H1 (cell line): Measurements from ENCODE around the gene GTSF1L. TPM values are rescaled to one million over a fixed set of nuclear protein-coding genes. Genes with fewer than 3 reads are reported as not detected.

Experiments
- CTCF ChIA-PET: fragments of 300-600 bp; sonication (Branson Sonifier 250); formaldehyde crosslinking; loops from one replicate; lab custom pipeline; 2021; ENCODE audit not compliant: partially characterized antibody; lab: Charles Lee
- POLR2A ChIA-PET: fragments of 300-600 bp; sonication (Branson Sonifier 250); formaldehyde crosslinking; loops from one replicate; lab custom pipeline; 2021; ENCODE audit warnings: inconsistent platforms; ENCODE audit not compliant: partially characterized antibody; lab: Charles Lee
- DNase-seq, 2 experiments: peaks; one replicate each; pipeline versions ENCODE4 v3.0.0 to v3.0.0-alpha.2; 2010 to 2022; ENCODE audit warnings: low spot score in 2 of 2, low read depth in 1 of 2, mixed read lengths in 1 of 2
- FAIRE-seq: peaks from 2 replicates; lab custom pipeline; 2011; peaks lifted over from hg19 to GRCh38; lab: Jason Lieb, UNC
- H2AFZ ChIP-seq: 2 replicates; pipeline ENCODE4 v1.8.1; 2012; ENCODE audit warnings: low read length, inconsistent platforms
- H2AK5ac ChIP-seq: 2 replicates; pipeline ENCODE4 v1.6.1; 2013; ENCODE audit warnings: low read depth, low read length
- H2BK120ac ChIP-seq: replicated peaks from 2 replicates; pipeline ENCODE3; 2013; ENCODE audit warnings: low read depth, low read length, inconsistent platforms
- H2BK12ac ChIP-seq: 2 replicates; pipeline ENCODE4 v1.6.1; 2013; ENCODE audit warnings: low read depth, low read length
- H2BK15ac ChIP-seq: 2 replicates; pipeline ENCODE4 v1.6.1; 2013; ENCODE audit warnings: low read length
- H2BK20ac ChIP-seq: 2 replicates; pipeline ENCODE4 v1.6.1; 2013; ENCODE audit warnings: low read length
- H2BK5ac ChIP-seq: 2 replicates; pipeline ENCODE4 v1.6.1; 2013; ENCODE audit warnings: low read depth, low read length
- H3K14ac ChIP-seq: 2 replicates; pipeline ENCODE4 v1.6.1; 2013; ENCODE audit warnings: inconsistent platforms; ENCODE audit not compliant: insufficient read length
- H3K18ac ChIP-seq: 2 replicates; pipeline ENCODE4 v1.6.1; 2013; ENCODE audit warnings: low read length; ENCODE audit errors: extremely low read depth
- H3K23ac ChIP-seq: 2 replicates; pipeline ENCODE4 v1.6.1; 2013; ENCODE audit warnings: inconsistent platforms; ENCODE audit not compliant: insufficient read length
- H3K23me2 ChIP-seq: 2 replicates; pipeline ENCODE4 v1.6.1; 2013; ENCODE audit warnings: low read depth, low read length
- H3K27ac ChIP-seq: 2 replicates; pipeline ENCODE4 v1.6.1; 2011; ENCODE audit warnings: low read depth, low read length, inconsistent platforms
- H3K27me3 ChIP-seq, 4 experiments: replicated peaks in 1 of 4; 1 replicate in 1 of 4; 2 replicates in 3 of 4; pipeline versions ENCODE4 v1.6.1 to v1.8.1; 2011 to 2013; ENCODE audit warnings: low read length in 3 of 4, mild to moderate bottlenecking in 3 of 4, inconsistent platforms in 2 of 4, mixed read lengths in 2 of 4, moderate library complexity in 1 of 4; ENCODE audit not compliant: control insufficient read depth in 3 of 4, insufficient read depth in 3 of 4; ENCODE audit errors: extremely low read depth in 1 of 4
- H3K36me3 ChIP-seq, 4 experiments: 2 replicates each; pipeline versions ENCODE4 v1.6.1 to v1.8.1; 2011 to 2013; ENCODE audit warnings: mild to moderate bottlenecking in 4 of 4, low read length in 3 of 4, moderate library complexity in 2 of 4, control low read depth in 1 of 4, inconsistent platforms in 1 of 4; ENCODE audit not compliant: insufficient read depth in 4 of 4, control insufficient read depth in 2 of 4
- H3K4ac ChIP-seq: replicated peaks from 2 replicates; pipeline ENCODE3; 2013; ENCODE audit warnings: low read length, low read depth, mixed read lengths, inconsistent platforms; ENCODE audit not compliant: insufficient read length
- H3K4me1 ChIP-seq, 4 experiments: replicated peaks in 1 of 4; 1 replicate in 1 of 4; 2 replicates in 3 of 4; pipeline versions ENCODE4 v1.6.1 to v1.8.1; 2011 to 2013; ENCODE audit warnings: low read length in 3 of 4, inconsistent platforms in 2 of 4, mixed read lengths in 1 of 4; ENCODE audit not compliant: insufficient read depth in 4 of 4, control insufficient read depth in 3 of 4
- H3K4me2 ChIP-seq, 2 experiments: 2 replicates each; pipeline versions ENCODE4 v1.6.1 to v1.8.1; 2011 to 2013; ENCODE audit warnings: low read depth in 2 of 2, low read length in 2 of 2, control low read depth in 1 of 2, inconsistent platforms in 1 of 2, mild to moderate bottlenecking in 1 of 2; ENCODE audit not compliant: insufficient read depth in 1 of 2
- H3K4me3 ChIP-seq, 4 experiments: fragments of 200-600, 300-600 bp in 1 of 4; sonication (generic), shearing (Covaris generic), sonication (Bioruptor Twin) in 1 of 4; 2 replicates each; pipeline versions ENCODE4 v1.5.1 to v1.8.1; 2011 to 2016; ENCODE audit warnings: low read length in 4 of 4, low read depth in 3 of 4, control low read depth in 2 of 4, inconsistent platforms in 2 of 4, mild to moderate bottlenecking in 2 of 4, mixed read lengths in 1 of 4, moderate library complexity in 1 of 4; ENCODE audit not compliant: insufficient read depth in 2 of 4; ENCODE audit errors: extremely low read depth in 1 of 4
- H3K56ac ChIP-seq: replicated peaks from 2 replicates; pipeline ENCODE3; 2013; ENCODE audit warnings: low read depth, mild to moderate bottlenecking, mixed read lengths, low read length, inconsistent platforms; ENCODE audit not compliant: insufficient read length
- H3K79me1 ChIP-seq: 2 replicates; pipeline ENCODE4 v1.6.1; 2013; ENCODE audit warnings: low read depth, low read length, control low read depth
- H3K79me2 ChIP-seq, 2 experiments: 2 replicates each; pipeline versions ENCODE4 v1.6.1 to v1.8.1; 2012 to 2013; ENCODE audit warnings: low read length in 2 of 2, mild to moderate bottlenecking in 2 of 2, inconsistent platforms in 1 of 2; ENCODE audit not compliant: insufficient read depth in 2 of 2, control insufficient read depth in 1 of 2
- H3K9ac ChIP-seq, 4 experiments: replicated peaks in 1 of 4; 1 replicate in 1 of 4; 2 replicates in 3 of 4; pipeline versions ENCODE4 v1.6.1 to v1.8.1; 2011 to 2013; ENCODE audit warnings: low read depth in 3 of 4, low read length in 3 of 4, control low read depth in 2 of 4, mild to moderate bottlenecking in 2 of 4, moderate library complexity in 2 of 4, inconsistent platforms in 1 of 4; ENCODE audit errors: extremely low read depth in 1 of 4
- H3K9me3 ChIP-seq, 2 experiments: 2 replicates each; pipeline versions ENCODE4 v1.6.1 to v1.8.1; 2012 to 2013; ENCODE audit warnings: mild to moderate bottlenecking in 2 of 2, moderate library complexity in 2 of 2, control low read depth in 1 of 2, inconsistent platforms in 1 of 2, low read depth in 1 of 2, low read length in 1 of 2, mixed read lengths in 1 of 2; ENCODE audit not compliant: insufficient read depth in 2 of 2
- H4K20me1 ChIP-seq, 2 experiments: replicated peaks in 1 of 2; 2 replicates each; pipeline versions ENCODE3 to v1.8.1; 2011 to 2013; ENCODE audit warnings: inconsistent platforms in 2 of 2, low read length in 2 of 2, mild to moderate bottlenecking in 1 of 2; ENCODE audit not compliant: insufficient read depth in 2 of 2, control insufficient read depth in 1 of 2
- H4K5ac ChIP-seq: 2 replicates; pipeline ENCODE4 v1.6.1; 2013; ENCODE audit warnings: low read length, low read depth, mixed read lengths, inconsistent platforms; ENCODE audit not compliant: insufficient read length
- H4K8ac ChIP-seq: 2 replicates; pipeline ENCODE4 v1.8.0; 2013; ENCODE audit warnings: mild to moderate bottlenecking, moderate library complexity, low read length, inconsistent platforms; ENCODE audit not compliant: insufficient read depth; ENCODE audit errors: extremely low read depth
- H4K91ac ChIP-seq: replicated peaks from 2 replicates; pipeline ENCODE3; 2013; ENCODE audit warnings: low read length, mixed read lengths, inconsistent platforms; ENCODE audit not compliant: insufficient read length
- ASH2L ChIP-seq: fragments of 200-600, 300-600 bp; sonication (generic); IDR thresholded peaks from one replicate; pipeline ENCODE4 v1.7.1; 2017; ENCODE audit warnings: low read length
- CREB1 ChIP-seq: IDR thresholded peaks from 2 replicates; pipeline ENCODE4 v1.6.1; 2012; ENCODE audit warnings: inconsistent platforms
- EGR1 ChIP-seq: IDR thresholded peaks from 2 replicates; pipeline ENCODE4 v1.6.1; 2011; ENCODE audit warnings: low read depth, low read length, borderline replicate concordance
- EP300 ChIP-seq, 2 experiments: IDR thresholded peaks; 1 replicate in 1 of 2; 2 replicates in 1 of 2; pipeline ENCODE4 v1.6.1; 2011 to 2012; ENCODE audit warnings: low read depth in 2 of 2, low read length in 2 of 2, mild to moderate bottlenecking in 2 of 2, borderline replicate concordance in 1 of 2, inconsistent platforms in 1 of 2, moderate library complexity in 1 of 2
- FOSL1 ChIP-seq: IDR thresholded peaks from 2 replicates; pipeline ENCODE4 v1.6.1; 2011; ENCODE audit warnings: mild to moderate bottlenecking, low read depth, low read length, moderate library complexity; ENCODE audit not compliant: insufficient read depth
- HDAC2 ChIP-seq, 2 experiments: fragments of 300-600 bp in 1 of 2; sonication (generic) in 1 of 2; IDR thresholded peaks; 2 replicates each; pipeline ENCODE4 v1.6.1; 2011 to 2012; ENCODE audit warnings: low read depth in 2 of 2, low read length in 2 of 2, mild to moderate bottlenecking in 2 of 2, moderate library complexity in 2 of 2, borderline replicate concordance in 1 of 2, inconsistent platforms in 1 of 2
- JUND ChIP-seq: IDR thresholded peaks from 2 replicates; pipeline ENCODE4 v1.6.1; 2011; ENCODE audit warnings: mild to moderate bottlenecking, improper control_type of control experiment, low read length
- KDM4A ChIP-seq: IDR thresholded peaks from one replicate; pipeline ENCODE4 v1.7.1; 2012; ENCODE audit warnings: low read depth, mild to moderate bottlenecking, moderate library complexity, low read length, inconsistent platforms; ENCODE audit not compliant: severe bottlenecking
- NANOG ChIP-seq: IDR thresholded peaks from 2 replicates; pipeline ENCODE4 v1.6.1; 2011; ENCODE audit warnings: low read length, low read depth, mild to moderate bottlenecking, inconsistent platforms; ENCODE audit not compliant: insufficient read depth, poor library complexity, severe bottlenecking
- SAP30 ChIP-seq: fragments of 300-600 bp; sonication (generic); IDR thresholded peaks from 2 replicates; pipeline ENCODE4 v1.7.1; 2012; ENCODE audit warnings: low read length, moderate library complexity, mild to moderate bottlenecking, inconsistent platforms; ENCODE audit not compliant: insufficient read depth, insufficient replicate concordance
- SIN3A ChIP-seq, 2 experiments: IDR thresholded peaks in 1 of 2; conservative IDR thresholded peaks in 1 of 2; 2 replicates each; pipeline ENCODE4 v1.6.1; 2011 to 2012; ENCODE audit warnings: low read length in 2 of 2, improper control_type of control experiment in 1 of 2, low read depth in 1 of 2, mild to moderate bottlenecking in 1 of 2
- SIRT6 ChIP-seq: IDR thresholded peaks from one replicate; pipeline ENCODE4 v1.7.1; 2012; ENCODE audit warnings: low read length, inconsistent platforms
- SIX5 ChIP-seq: IDR thresholded peaks from 2 replicates; pipeline ENCODE4 v1.6.1; 2011; ENCODE audit warnings: mild to moderate bottlenecking, low read depth, low read length
- TAF1 ChIP-seq: IDR thresholded peaks from 2 replicates; pipeline ENCODE4 v1.6.1; 2011; ENCODE audit warnings: mild to moderate bottlenecking, low read depth, low read length
- WGBS, 2 experiments: shearing (Covaris generic) in 1 of 2; methylation state at CpG; one replicate each; pipeline versions ENCODE4 v1.1.6 to v1.1.7; 2013 to 2015; ENCODE audit warnings: low lambda C conversion rate in 2 of 2, mixed read lengths in 2 of 2, inconsistent platforms in 1 of 2, low coverage in 1 of 2, missing lambda C conversion rate in 1 of 2; ENCODE audit not compliant: insufficient replicate concordance in 2 of 2, insufficient coverage in 1 of 2, insufficient read length in 1 of 2; ENCODE audit errors: extremely low coverage in 1 of 2, missing lambda C conversion rate in 1 of 2; 5-methylcytosine and 5-hydroxymethylcytosine counted together
- polyA plus RNA-seq, 7 experiments: library from polyadenylated mRNA; depleted of rRNA in 3 of 7; stranded (reverse) in 5 of 7; unstranded in 2 of 7; fragments of >200 nt in 5 of 7; fragments of 200-250 nt in 2 of 7; gene quantifications; 1 replicate in 5 of 7; 2 replicates in 1 of 7; 4 replicates in 1 of 7; pipeline versions ENCODE4 v1.2.1 to v1.2.3, GENCODE V29; 2011 to 2013; ENCODE audit warnings: missing spikeins in 2 of 7, mixed read lengths in 2 of 7
- total RNA-seq: library from RNA; stranded (reverse); fragmentation: NEBNext Ultra II Directional; extraction: Animal tissue kit (Norgen Biotek cat#: 25700); gene quantifications from 2 replicates; pipeline ENCODE4 v1.2.1, GENCODE V29; 2021

Gene GTSF1L
- total and polyA plus RNA-seq, 2 of the 8 experiments (the other 6 are each of a cell fraction or from before 2014, with no cell fraction given) = not detected

DNA sequence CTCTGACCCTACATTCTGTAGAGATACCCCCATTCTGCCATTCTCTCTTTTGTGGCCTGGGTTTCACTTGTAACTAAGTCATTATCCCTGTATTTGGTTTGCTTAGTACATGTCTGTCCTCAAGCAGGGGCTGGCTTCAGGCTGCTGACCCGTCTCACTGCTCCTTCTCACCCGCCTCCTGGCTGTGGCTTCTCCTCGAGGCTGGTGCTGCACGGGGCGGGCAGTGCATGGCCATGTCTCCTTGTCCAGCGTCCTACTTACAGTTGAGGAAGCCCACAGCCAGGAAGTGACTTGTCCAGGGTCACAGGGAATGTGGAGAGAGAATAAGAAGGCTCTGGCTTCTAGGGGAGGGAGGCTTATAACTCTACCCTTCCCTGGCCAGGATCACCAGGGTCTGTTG lies 11.3 kb downstream of the GTSF1L start:
- H2AFZ ChIP-seq = no peak overlapping the region
- peaks cover 12 to 28% (median 24%) of the 10 kb centered on the region in 4 experiments; a peak in 6 of 8 replicates for H3K36me3 ChIP-seq
- no peak overlapping the region for H2BK15ac ChIP-seq
- H3K23ac ChIP-seq = no peak overlapping the region
- no peak overlapping the region for H3K9ac ChIP-seq
- no peak overlapping the region for H4K8ac ChIP-seq
- H3K4me2 ChIP-seq = no peak overlapping the region
- POLR2A ChIA-PET = no interaction called here
- FAIRE-seq (no peak), DNase-seq (no peak)
- H2BK12ac ChIP-seq = no peak overlapping the region
- H3K27ac ChIP-seq = no peak overlapping the region
- H2BK5ac ChIP-seq = no peak overlapping the region
- CTCF ChIA-PET = no interaction called here
- no peak overlapping the region for H2AK5ac ChIP-seq
- H3K4ac ChIP-seq = no peak overlapping the region
- H3K4me1 ChIP-seq = no peaks in the 10 kb centered on the region
- H3K79me1 ChIP-seq = no peaks in the 10 kb centered on the region; the same call in none of the 2 replicates
- H3K18ac ChIP-seq = no peak overlapping the region
- WGBS, 2 experiments = 96% methylated on average over 6 of the region's 6 CpGs; no CpG with 5 or more reads in 1 of the 2 experiments
- no peak overlapping the region for H3K4me3 ChIP-seq
- peaks cover 1 to 2% of the 10 kb centered on the region in 2 experiments for H4K20me1 ChIP-seq
- H3K27me3 ChIP-seq = no peaks in the 10 kb centered on the region
- H3K56ac ChIP-seq = no peak overlapping the region
- no peaks in the 10 kb centered on the region; a peak in 1 of 4 replicates for H3K79me2 ChIP-seq
- no peak overlapping the region for H2BK120ac ChIP-seq
- H3K23me2 ChIP-seq = 0 out of 2 replicates have a peak, but pooled peaks cover 2% of the 10 kb centered on the region
- no peak overlapping the region for H4K5ac ChIP-seq
- no peaks in the 10 kb centered on the region for H3K9me3 ChIP-seq
- no peak overlapping the region for H4K91ac ChIP-seq
- no peak overlapping the region for H2BK20ac ChIP-seq
- no peak overlapping the region for H3K14ac ChIP-seq
- TF ChIP-seq NANOG = no peak
- no peak for TF ChIP-seq HDAC2 (IDR thresholded peaks at IDR 0.05; ENCODE audit: borderline replicate concordance in 1 of 2, low read depth in 2 of 2, low read length in 2 of 2)
- TF ChIP-seq EGR1 = no peak
- no peak for TF ChIP-seq KDM4A
- TF ChIP-seq SIRT6 = no peak
- TF ChIP-seq SAP30 = no peak
- TF ChIP-seq CREB1 = no peak
- TF ChIP-seq SIN3A (conservative IDR thresholded peaks at IDR 0.05 in 1 of 2, IDR thresholded peaks at IDR 0.05 in 1 of 2; ENCODE audit: low read depth in 1 of 2, low read length in 2 of 2) = no peak
- TF ChIP-seq ASH2L = no peak
- no peak for TF ChIP-seq JUND
- TF ChIP-seq EP300 (IDR thresholded peaks at IDR 0.05; ENCODE audit: borderline replicate concordance in 1 of 2, low read depth in 2 of 2, low read length in 2 of 2) = no peak
- TF ChIP-seq SIX5 = no peak
- TF ChIP-seq FOSL1 = no peak
- TF ChIP-seq TAF1 = no peak
